DMS53 treated with DMSO at 0.1 percent for 48 hours (cell line): ENCODE results near the gene PCBP3.
"Not testable (repeated sequence)": the region's sequence is repeated elsewhere in the genome, so short reads cannot be mapped to it uniquely, and the experiment has no call there.

Experiments
- DNase-seq: peaks from one replicate; lab custom pipeline; 2025; ENCODE audit not compliant: unreplicated experiment; lab: John Stamatoyannopoulos, UW

The PCBP3 gene

DNA sequence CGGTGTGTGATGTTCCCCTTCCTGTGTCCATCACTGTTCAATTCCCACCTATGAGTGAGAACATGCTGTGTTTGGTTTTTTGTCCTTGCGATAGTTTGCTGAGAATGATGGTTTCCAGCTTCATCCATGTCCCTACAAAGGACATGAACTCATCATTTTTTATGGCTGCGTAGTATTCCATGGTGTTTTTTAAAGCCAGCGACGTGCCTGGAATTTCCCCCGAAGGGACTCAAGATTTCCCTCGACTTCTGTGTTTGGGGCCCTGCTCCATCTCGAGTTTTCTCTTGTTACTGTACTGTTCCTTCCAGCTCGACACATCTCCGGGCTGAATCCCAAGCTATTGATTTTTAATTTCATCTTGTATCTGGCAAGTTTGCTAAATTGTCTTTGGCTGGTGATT lies 309.0 kb downstream of the PCBP3 start:
- not testable (repeated sequence) for DNase-seq

GRCh38 chr21:45952974-45953373 lies 309.4 kb downstream of the PCBP3 start:
- no peak for DNase-seq

GRCh38 chr21:45954261-45954660 lies 310.7 kb downstream of the PCBP3 start:
- DNase-seq = no peak

GRCh38 chr21:45954921-45955320 lies 311.4 kb downstream of the PCBP3 start:
- no peak for DNase-seq

DNA sequence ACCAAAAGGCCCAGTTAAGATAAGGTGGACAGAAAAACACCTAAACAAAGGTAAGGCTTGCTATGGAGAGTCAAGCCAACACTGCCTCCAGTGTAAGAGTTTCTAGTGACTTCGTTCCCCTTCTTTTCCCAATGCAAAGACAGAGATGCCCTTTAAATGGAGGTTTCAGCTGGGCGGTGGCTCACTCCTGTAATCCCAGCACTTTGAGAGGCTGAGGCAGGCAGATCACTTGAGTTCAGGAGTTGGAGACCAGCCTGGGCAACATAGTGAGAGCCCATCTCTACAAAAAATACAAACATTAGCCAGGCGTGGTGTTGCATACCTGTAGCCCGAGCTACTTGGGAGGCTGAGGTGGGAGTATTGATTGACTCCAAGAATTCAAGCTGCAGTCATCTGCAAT lies 314.0 kb downstream of the PCBP3 start:
- no peak for DNase-seq

DNA sequence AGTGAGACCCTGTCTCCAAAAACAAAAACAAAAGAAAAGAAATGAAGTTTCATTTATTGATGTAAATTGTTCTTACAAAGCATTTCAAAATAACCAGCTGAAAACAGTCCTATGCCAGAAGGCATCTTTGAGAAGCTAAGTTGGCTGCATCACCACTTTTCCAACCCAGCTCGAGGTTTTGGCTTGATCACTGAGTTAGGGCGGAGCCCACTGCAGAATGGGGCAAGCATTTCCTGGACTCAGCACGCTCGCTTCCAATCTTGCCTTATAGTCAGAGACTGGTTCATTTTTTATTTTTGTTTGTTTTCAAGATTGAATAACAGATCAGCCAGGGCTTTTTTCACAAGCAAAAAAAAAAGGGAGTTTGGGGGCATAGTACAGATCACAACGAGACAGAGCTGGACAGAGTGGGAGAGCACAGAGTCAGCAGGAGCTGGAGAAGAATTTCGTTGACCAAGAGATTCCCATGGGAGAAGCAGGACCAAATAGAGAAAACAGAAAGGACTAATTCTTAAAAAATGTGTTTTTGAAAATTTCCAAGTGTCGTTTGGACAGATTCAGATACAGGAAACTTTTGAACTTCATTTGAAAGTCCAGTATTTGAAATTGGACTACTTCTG lies 314.6 kb downstream of the PCBP3 start:
- no peak for DNase-seq

GRCh38 chr21:45959182-45959581 lies 315.7 kb downstream of the PCBP3 start:
- DNase-seq = no peak

GRCh38 chr21:45959779-45960390 lies 316.4 kb downstream of the PCBP3 start:
- DNase-seq = no peak

DNA sequence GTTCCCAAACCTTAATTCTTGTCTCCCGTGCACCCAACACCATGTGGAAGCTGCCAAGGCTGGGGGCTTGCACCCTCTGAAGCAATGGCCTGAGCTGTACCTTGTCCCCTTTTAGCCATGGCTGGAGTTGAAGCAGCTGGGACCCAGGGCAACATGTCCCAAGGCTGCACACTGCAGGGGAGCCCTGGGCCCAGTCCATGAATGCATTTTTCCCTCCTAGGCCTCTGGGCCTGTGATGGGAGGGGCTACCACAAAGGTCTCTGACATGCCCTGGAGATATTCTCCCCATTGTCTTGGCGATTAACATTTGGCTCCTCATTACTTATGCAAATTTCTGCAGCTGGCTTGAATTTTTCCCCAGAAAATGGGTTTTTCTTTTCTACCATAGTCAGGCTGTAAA lies 317.9 kb downstream of the PCBP3 start:
- not testable (repeated sequence) for DNase-seq

DNA sequence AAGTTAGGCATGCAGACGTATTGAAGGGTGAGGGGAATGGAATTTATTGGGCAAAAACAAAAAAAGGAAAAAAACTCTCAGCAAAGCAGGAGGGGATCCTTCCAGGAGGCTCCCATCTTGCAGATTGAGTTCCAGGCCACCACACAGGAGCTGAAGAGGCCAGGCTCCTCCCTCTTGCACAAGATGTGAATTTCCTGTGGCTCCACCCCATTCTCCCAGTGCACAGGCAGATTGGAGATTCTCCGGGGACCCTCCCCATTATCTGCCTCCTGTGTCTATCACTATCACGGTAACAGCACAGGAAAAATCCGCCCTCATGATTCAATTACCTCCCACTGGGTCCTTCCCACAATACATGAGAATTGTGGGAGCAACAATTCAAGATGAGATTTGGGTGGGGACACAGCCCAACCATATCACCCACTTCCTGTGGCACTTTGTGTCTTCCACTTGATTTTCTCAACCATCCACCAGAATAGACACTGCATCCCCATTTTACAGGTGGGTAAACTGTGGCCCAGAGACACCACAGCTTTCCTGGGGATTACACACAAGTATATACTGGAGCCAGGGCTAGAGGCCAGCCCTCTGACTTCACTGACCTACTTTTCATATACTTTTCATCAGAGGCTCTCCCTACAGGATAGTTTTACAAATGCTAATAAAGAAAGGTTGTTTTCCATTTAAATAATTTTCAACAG lies 319.2 kb downstream of the PCBP3 start:
- DNase-seq = no peak

- no peak for DNase-seq
These were observed 319.7 kb downstream of the PCBP3 start for GRCh38 chr21:45963232-45963570.

GRCh38 chr21:45964649-45965048 lies 321.1 kb downstream of the PCBP3 start:
- no peak for DNase-seq

DNA sequence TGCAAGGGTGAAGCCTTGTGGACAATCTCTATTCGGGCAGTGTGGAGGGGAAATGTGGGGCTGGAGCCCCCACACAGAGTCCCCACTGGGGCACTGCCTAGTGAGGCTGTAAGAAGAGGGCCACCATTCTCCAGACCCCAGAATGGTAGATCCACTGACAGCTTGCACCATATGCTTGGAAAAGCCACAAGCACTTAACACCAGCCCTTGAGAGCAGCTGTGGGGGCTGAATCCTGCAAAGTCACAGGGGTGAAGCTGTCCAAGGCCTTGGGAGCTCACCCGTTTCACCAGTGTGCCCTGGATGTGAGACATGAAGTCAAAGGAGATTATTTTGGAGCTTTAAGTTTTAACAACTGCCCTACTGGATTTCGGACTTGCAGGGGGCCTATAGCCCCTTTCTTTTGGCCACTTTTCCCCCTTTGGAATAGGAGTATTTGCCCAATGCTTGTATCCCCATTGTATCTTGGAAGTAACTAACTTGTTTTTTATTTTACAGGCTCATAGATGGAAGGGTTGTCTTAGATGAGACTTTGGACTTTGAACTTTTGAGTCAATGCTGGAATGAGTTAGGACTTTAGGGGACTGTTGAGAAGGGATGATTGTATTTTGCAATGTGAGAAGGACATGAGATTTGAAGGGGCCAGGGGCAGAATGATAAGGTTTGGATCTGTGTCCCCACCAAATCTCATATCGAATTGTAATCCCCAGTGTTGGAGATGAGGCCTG lies 321.7 kb downstream of the PCBP3 start:
- no peak for DNase-seq

GRCh38 chr21:45966791-45967394 lies 323.4 kb downstream of the PCBP3 start:
- DNase-seq = no peak

- DNase-seq = no peak
These were observed 326.6 kb downstream of the PCBP3 start for GRCh38 chr21:45969921-45970673.

DNA sequence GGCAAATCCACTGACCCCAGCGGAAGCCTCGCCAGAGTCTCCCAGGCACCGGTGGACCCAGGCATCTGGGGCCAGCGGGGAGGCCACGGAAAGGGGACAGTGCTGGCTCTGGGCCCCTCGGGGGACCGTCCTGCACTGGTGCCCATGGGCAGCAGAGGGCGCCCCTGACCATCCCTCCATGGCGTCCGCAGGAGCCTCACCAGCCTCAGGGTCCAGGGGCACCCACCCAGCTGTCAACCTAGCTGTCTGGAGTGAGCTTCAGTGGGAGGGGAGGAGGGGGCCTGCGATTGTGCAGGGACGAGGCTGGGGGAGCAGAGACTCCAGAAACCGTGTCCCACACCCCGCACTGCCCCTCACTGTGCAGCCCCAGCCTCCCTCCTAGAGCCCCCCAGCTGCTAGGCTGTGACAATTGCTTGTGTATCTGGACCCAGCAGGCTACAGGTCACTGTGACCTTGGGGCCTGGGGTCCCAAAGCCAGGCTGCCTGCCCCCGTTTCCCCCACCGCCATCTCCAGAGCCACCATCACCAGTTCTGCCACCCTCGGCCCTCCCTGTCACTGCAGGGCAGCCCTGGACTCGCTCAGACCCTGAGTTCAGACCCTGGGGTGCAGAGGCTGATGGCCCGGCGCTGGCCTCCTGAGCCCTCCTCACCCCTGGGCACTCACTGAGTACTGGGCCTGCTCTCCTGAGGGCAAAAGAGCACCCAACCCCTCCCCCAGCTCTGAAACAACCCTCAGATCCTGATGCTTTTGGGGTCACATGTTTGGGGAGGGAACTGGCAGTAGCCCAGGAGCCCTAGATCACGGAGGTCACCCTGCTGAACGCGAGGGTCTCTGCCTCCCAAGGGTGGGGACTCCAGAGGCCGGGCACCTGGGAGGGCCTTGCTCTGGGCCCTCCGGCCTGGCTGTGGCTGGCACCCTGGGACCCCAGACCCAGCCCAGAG lies 327.4 kb downstream of the PCBP3 start:
- DNase-seq = no peak

- DNase-seq = no peak
These were observed 328.3 kb downstream of the PCBP3 start for GRCh38 chr21:45971616-45972352.

- DNase-seq = no peak
These were observed 328.8 kb downstream of the PCBP3 start for GRCh38 chr21:45972353-45972715.
